GM21367 (cell line): ENCODE results near the gene CAMK1D.

Experiments
- ATAC-seq: cut with Tn5 transposase; IDR thresholded peaks from one replicate; pipeline ENCODE4 v1.9.1; 2021; ENCODE audit not compliant: unreplicated experiment

CAMK1D gene

DNA sequence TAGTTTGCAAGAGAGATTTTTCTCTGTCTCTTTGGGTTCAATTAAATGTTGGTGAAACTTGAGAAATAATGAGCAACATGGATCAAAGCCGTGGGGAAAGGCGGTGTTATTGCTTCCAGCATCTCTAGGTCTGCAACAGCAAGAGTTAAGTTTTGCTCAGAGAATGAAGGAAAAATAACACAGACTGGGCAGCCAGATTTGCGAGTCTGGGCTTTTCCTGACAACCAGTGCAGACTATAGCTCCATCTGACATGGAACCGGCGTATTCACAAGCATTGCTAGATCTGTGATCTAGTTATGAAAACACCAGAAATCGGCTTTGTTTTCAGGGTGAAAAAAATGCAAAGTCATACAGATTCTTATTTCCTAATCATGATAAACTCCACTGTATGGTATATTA, 110.4 kb downstream of the CAMK1D start:
- ATAC-seq, result no peak

DNA sequence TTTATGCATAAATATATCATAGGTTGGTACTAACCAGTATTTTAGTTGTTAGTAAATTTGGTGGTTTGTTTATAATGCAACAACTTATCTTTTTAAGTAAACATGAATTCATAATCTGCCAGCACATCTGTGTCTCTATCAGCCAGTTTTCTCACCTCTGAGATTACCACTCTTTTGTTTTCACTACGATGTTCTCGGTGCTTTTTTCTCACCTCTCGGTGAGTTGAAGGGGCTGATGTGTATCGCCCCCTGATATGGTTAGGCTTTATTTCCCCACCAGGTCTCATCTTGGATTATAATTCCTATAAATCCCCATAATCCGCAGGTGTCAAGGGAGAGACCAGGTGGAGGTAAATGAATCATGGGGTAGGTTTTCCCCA, 114.1 kb downstream of the CAMK1D start:
- no peak for ATAC-seq

DNA sequence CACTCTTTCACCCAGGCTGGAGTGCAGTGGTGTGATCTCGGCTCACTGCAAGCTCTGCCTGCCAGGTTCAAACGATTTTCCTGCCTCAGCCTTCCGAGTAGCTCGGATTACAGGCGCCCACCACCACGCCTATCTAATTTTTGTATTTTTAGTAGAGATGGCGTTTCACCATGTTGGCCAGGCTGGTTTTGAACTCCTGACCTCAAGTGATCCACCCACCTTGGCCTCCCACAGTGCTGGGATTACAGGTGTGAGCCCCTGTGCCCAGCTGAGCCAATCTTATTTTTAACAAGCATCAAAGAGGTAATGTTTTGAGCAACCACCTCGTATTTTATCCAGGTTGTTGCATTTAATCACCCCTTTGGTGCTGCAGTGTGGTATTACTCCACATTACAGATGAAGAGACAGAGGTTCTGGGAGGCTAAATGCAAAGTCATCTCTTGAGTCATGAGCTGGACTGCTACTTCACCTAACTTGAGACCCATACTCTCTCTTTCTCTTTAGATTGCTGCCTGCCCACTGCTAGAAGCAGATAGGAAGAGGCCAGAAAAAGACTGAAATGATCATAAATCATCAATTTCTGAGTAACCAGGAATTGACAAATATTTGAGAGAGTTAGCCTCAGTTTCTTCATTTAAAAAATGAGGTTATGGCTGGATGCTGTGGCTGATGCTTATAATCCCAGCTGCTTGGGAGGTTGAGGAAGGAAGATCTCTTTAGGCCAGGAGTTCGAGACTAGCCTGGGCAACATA, 116.2 kb downstream of the CAMK1D start:
- ATAC-seq, result no peak

DNA sequence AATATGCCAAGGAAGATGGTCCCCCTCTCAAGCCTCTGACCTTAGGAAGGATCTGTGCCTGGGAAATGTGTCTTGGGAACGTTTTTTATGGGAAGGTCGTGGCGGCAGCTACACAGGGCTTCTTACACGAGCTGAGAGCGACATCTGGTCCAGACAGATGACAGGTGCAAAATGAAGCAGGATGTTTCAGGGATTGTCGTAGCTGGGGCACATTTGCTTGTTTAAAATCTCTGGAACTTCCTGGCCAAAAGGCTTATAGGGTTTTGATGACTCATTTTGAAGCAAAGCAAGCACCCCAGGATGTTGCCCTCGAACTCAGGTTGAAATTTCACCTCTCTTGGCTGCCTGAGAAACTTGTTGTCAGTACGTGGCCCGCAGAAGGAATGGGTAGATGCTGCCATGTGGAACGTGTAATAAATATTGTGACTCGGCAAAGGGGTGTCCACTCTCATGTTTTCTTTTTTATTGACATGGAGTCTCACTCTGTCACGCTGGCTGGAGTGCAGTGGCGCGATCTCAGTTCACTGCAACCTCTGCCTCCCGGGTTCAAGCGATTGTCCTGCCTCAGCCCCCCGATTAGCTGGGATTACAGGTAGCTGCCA, 117.5 kb downstream of the CAMK1D start:
- no peak for ATAC-seq

DNA sequence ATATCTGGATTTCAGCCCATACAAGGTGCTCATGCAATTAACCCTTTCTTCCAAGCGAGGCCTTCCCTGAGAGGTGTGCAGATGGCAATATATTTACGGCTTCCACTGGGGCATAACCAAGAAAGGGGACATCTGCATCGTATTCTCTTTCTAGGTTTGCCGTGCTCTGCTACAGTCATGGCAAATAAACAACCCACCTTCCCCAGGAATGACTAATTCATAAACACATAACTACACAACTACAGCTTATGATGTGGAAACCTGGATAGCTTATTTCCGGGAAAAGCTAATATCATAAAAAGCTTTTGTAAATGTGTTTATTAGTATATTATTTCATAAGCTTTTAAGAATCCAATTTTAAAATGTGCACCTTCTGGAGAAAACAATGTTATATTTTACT, 120.0 kb downstream of the CAMK1D start:
- no peak for ATAC-seq

- no peak for ATAC-seq
Observed at GRCh38 chr10:12470719-12471118, 121.4 kb downstream of the CAMK1D start.

DNA sequence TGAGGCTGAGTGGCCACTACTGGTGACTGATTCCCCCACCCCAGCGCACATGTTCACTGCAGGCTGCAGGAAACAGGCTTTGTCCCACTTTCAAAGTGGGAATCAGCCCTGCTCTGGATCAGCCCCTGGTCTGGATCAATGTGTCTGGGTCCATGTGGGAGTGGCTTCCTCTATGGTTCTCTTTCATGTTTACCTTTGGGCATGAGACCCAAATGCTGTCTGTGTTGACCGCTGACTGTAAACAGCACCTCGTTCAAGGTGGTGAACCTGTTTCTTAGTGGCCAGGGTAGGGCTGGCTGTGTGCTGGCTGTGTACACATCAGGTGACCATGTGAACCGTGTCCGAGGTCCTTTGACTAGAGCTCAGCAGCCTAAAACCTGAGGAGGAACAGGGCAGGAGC, 121.8 kb downstream of the CAMK1D start:
- no peak for ATAC-seq

DNA sequence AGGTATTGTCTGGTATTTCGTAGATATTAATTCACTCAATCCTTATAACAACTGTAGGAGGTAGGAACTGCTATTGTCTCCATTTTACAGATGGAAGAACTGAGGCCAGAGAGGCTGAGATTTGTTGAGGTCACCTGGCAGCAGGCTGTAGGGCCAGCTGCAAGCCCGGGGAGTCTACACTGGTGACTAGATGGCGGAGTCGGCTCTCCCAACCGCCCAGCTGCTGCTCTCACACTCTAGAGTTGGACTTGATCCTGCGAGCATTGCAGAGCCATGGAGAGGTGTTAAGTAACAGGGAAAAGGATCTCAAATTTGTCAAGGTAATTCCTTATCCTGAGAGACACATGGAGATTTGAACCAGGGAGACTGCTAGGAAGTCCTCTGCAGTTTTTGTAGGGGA, 124.1 kb downstream of the CAMK1D start:
- ATAC-seq, result no peak

GRCh38 chr10:12474727-12475412, 125.5 kb downstream of the CAMK1D start:
- no peak for ATAC-seq

DNA sequence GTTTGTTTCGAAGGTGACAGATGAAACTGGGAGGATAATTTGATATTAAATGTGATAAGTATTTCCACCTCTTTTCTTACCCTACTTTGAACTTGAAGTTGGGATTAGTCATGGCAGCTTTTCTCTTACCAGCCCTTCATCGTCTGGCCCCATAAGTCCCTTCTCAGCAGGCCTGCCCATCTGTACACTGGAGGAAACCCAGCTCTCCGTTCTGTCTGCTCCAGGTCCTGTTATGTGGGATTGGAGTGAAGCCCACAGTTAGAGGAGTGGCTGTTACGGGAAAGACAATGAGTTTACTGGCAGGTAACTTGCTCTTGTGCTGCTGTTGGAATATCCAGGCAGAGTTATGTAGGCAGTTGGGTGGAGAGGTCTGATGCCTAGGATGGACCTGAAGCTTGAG, 127.3 kb downstream of the CAMK1D start:
- ATAC-seq, result no peak

GRCh38 chr10:12479437-12479844, 130.1 kb downstream of the CAMK1D start:
- no peak for ATAC-seq

DNA sequence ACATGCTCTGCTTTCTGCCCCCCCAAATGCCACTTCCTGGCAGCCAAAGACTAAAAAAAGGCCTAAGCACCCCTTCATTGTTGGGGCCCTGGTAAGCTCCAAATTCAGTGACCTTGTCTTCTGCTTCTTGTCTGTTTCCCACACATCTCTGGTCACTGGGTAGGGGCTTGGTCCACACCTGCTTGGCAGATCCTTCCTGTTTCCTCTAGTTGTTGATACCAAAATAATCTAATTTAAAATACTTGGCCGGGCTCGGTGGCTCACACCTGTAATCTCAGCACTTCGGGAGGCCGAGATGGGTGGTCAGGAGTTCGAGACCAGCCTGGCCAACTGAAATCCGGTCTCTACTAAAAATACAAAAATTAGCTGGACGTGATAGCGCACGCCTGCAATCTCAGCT, 130.6 kb downstream of the CAMK1D start:
- ATAC-seq, result no peak

GRCh38 chr10:12480440-12480839, 131.1 kb downstream of the CAMK1D start:
- ATAC-seq, result no peak

- ATAC-seq, result no peak
Observed at GRCh38 chr10:12481924-12482323, 132.6 kb downstream of the CAMK1D start.

- no peak for ATAC-seq
Observed at GRCh38 chr10:12482587-12482986, 133.2 kb downstream of the CAMK1D start.

- ATAC-seq, result no peak
Observed at GRCh38 chr10:12484002-12484918, 134.9 kb downstream of the CAMK1D start.

DNA sequence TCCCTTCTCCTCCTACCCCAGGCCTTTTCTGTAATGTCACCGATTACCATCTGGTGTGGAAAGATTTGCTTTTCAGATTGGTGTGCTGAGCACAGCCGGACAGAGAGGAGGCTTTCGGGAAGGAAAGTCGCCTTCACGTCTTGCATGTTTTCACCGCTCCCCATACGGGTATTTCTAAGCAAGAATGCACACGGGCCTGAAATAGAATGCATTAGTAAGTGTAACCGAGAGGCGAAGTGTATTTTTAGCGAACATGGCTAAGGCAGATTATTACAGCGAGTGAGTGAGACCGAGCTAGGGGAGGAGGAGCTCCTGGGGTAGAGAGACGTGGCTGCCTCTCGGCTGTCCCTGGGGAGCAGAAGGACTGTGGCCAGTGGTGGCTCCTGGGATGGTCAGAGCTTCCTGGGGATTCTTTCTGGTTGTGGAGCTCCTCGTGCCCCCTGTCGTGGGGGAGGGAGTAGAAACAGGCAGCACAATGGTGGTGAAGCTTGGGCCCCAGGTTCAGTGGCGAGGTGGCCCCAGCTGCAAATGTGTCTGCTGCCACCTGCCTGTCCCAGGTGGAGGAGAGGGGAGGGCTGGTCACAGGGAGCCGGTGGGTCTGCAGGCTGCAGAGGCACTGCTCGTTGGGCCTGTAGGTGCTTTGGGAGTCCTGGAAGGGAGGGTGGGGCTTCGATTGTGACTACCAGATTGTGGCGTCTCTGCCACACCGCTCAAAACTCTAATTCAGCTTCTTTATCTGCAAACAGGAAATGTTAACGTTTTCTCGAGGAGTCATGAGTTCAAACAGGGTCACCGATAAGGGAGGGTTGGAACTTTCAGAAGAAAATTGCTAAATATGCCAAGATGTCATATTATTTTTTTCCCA, 135.8 kb downstream of the CAMK1D start:
- ATAC-seq, result peak; percentile 42

DNA sequence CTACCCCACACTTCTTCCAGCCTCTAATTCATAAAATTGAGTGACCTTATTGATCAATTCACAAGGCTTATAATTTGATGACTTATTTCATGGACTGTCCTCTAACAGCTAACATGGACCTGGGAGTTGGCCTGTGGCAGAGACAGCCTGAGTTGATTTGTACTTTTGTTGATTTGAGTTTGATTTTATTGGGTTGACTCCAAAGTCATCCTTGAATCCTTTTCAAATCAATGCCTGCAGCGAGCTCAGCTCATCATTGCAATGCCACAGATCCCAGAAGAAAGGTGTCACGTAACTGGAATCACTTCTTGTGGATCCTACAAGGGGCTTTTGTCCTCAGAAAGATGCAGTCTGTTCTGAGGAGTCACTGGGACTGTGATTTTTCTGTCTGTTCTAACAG, 138.0 kb downstream of the CAMK1D start:
- ATAC-seq, result no peak

GRCh38 chr10:12488626-12489025, 139.3 kb downstream of the CAMK1D start:
- ATAC-seq, result no peak

- no peak for ATAC-seq
Observed at GRCh38 chr10:12489357-12489756, 140.0 kb downstream of the CAMK1D start.
